OCI-LY1 (cell line): ENCODE data around the gene COMP.

Experiments used
- H2AFZ ChIP-seq: fragments of 200-600 bp; sonication (generic), shearing (Covaris generic); 2 replicates; pipeline ENCODE4 v1.6.0; 2014; ENCODE audit warnings: antibody characterized with exemption, mild to moderate bottlenecking, low read length
- H3F3A ChIP-seq: fragments of 200-600 bp; sonication (generic), shearing (Covaris generic); 2 replicates; pipeline ENCODE4 v1.6.0; 2014; ENCODE audit warnings: mild to moderate bottlenecking, antibody characterized with exemption, low read length, moderate library complexity; ENCODE audit not compliant: insufficient read depth
- H3K27ac ChIP-seq: fragments of 200-600 bp; sonication (generic); 2 replicates; pipeline ENCODE4 v1.5.1; 2014; ENCODE audit warnings: low read length, mixed run types, mild to moderate bottlenecking, low read depth; ENCODE audit not compliant: poor library complexity, severe bottlenecking
- H3K27me3 ChIP-seq: fragments of 200-600 bp; sonication (generic); 2 replicates; pipeline ENCODE4 v1.6.0; 2014; ENCODE audit warnings: antibody characterized with exemption, mild to moderate bottlenecking, low read length, moderate library complexity; ENCODE audit not compliant: insufficient read depth
- H3K36me3 ChIP-seq: fragments of 200-600 bp; sonication (generic); 2 replicates; pipeline ENCODE4 v1.6.1; 2014; ENCODE audit warnings: mild to moderate bottlenecking, antibody characterized with exemption, low read length, moderate library complexity, mixed read lengths; ENCODE audit not compliant: insufficient read depth
- H3K4me1 ChIP-seq: fragments of 200-600 bp; sonication (generic); 2 replicates; pipeline ENCODE4 v1.5.1; 2014; ENCODE audit warnings: mild to moderate bottlenecking, low read length, moderate library complexity; ENCODE audit not compliant: insufficient read depth, severe bottlenecking
- H3K4me2 ChIP-seq: fragments of 200-600 bp; sonication (generic), shearing (Covaris generic); 2 replicates; pipeline ENCODE4 v1.6.1; 2014; ENCODE audit warnings: low read length
- H3K4me3 ChIP-seq: fragments of 200-600 bp; sonication (generic); 2 replicates; pipeline ENCODE4 v1.5.1; 2014; ENCODE audit warnings: low read length, low read depth, mild to moderate bottlenecking, mixed read lengths; ENCODE audit not compliant: poor library complexity, severe bottlenecking
- H3K79me2 ChIP-seq: fragments of 200-600 bp; shearing (Covaris generic); 2 replicates; pipeline ENCODE4 v1.6.1; 2016; ENCODE audit warnings: mixed run types, low read length, mixed read lengths; ENCODE audit not compliant: insufficient read depth
- H3K9ac ChIP-seq: fragments of 200-600 bp; sonication (generic), shearing (Covaris generic); 2 replicates; pipeline ENCODE4 v1.6.1; 2014; ENCODE audit warnings: mild to moderate bottlenecking, low read length, mixed read lengths
- H3K9me2 ChIP-seq: fragments of 200-600 bp; sonication (generic), shearing (Covaris generic); 2 replicates; pipeline ENCODE4 v1.6.1; 2014; ENCODE audit warnings: low read depth, mild to moderate bottlenecking, low read length, mixed read lengths
- H3K9me3 ChIP-seq: fragments of 200-600 bp; shearing (Covaris generic); 2 replicates; pipeline ENCODE4 v1.6.1; 2014; ENCODE audit warnings: low read length, mixed read lengths
- H4K20me1 ChIP-seq: fragments of 200-600 bp; sonication (generic), shearing (Covaris generic); 2 replicates; pipeline ENCODE4 v1.6.0; 2016; ENCODE audit warnings: mild to moderate bottlenecking, low read length; ENCODE audit not compliant: insufficient read depth
- EZH2 ChIP-seq: fragments of 200-600 bp; sonication (generic), shearing (Covaris generic); IDR thresholded peaks from 2 replicates; pipeline ENCODE4 v1.8.0; 2017; ENCODE audit warnings: borderline replicate concordance, mixed run types, mild to moderate bottlenecking, antibody characterized with exemption, low read length, moderate library complexity, mixed read lengths
- TF ChIP-seq, protein P1 (sequence below): fragments of 200-600 bp; sonication (generic), shearing (Covaris generic); IDR thresholded peaks from 2 replicates; pipeline ENCODE4 v1.5.1; 2017; ENCODE audit warnings: mild to moderate bottlenecking, antibody characterized with exemption, low read length, moderate library complexity, mixed read lengths

The COMP gene

GRCh38 chr19:18743784-18744418, 47.2 kb downstream of the COMP start:
- Histone ChIP-seq H3K4me1 (no peaks in the 10 kb centered on the region), H4K20me1 (no peaks in the 10 kb centered on the region)
- no peak for TF ChIP-seq EZH2
- TF ChIP-seq, protein P1, sequence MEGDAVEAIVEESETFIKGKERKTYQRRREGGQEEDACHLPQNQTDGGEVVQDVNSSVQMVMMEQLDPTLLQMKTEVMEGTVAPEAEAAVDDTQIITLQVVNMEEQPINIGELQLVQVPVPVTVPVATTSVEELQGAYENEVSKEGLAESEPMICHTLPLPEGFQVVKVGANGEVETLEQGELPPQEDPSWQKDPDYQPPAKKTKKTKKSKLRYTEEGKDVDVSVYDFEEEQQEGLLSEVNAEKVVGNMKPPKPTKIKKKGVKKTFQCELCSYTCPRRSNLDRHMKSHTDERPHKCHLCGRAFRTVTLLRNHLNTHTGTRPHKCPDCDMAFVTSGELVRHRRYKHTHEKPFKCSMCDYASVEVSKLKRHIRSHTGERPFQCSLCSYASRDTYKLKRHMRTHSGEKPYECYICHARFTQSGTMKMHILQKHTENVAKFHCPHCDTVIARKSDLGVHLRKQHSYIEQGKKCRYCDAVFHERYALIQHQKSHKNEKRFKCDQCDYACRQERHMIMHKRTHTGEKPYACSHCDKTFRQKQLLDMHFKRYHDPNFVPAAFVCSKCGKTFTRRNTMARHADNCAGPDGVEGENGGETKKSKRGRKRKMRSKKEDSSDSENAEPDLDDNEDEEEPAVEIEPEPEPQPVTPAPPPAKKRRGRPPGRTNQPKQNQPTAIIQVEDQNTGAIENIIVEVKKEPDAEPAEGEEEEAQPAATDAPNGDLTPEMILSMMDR, result no peak

DNA sequence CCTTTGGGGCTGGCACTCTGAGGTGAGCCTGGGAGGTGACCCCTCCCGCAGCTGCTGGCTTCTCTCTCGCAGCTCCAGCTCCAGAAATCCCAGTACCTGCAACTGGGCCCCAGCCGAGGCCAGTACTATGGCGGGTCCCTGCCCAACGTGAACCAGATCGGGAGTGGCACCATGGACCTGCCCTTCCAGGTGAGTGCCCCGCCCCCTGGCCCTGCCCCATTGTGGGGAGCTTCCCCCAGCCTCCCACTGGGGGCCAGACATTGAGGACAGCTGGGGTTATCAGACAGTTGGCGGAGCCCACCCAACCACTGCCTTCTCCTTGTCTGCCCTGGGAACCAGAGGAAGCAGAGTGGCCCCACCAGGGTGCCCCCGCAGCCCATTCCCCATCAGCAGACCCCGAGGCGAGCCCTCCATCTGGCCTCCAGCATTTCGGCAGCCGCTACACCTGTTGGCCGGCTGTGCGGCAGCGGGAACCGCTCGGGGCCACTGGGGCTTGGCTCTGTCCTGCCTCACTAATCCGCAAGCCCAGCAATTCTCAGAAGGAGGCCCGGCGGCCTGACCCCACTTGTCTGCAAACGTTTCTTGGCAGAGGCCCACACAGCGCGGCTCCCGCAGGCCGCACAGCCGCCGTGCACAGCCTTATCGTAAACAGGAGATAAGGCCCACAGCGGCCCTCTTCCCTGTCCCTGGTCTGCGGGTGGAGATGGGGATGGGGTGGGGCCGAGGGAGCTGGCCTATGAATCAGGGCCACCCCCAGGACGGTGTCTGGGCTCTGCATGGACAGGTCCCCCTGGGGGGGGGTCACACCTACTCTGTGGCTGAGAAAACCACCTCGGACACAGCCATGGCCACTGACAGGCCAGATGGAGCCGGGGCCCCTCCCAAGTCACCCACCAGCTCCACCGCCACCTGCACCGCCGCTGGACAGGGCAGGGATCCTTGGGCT, 48.0 kb downstream of the COMP start:
- TF ChIP-seq EZH2, result no peak
- TF ChIP-seq, protein P1, result no peak
- no peaks in the 10 kb centered on the region for H3K27me3 ChIP-seq
- H4K20me1 ChIP-seq, result no peaks in the 10 kb centered on the region
- H3K9me2 ChIP-seq, result no peaks in the 10 kb centered on the region
- no peaks in the 10 kb centered on the region for H3K9me3 ChIP-seq
- no peak overlapping the region for H3K27ac ChIP-seq
- H3K9ac ChIP-seq, result no peak overlapping the region
- H3K79me2 ChIP-seq, result no peaks in the 10 kb centered on the region
- H3F3A ChIP-seq, result no peaks in the 10 kb centered on the region
- H3K4me1 ChIP-seq, result no peaks in the 10 kb centered on the region
- H3K36me3 ChIP-seq, result no peaks in the 10 kb centered on the region
- H3K4me3 ChIP-seq, result no peak overlapping the region
- no peak overlapping the region for H2AFZ ChIP-seq
- H3K4me2 ChIP-seq, result no peak overlapping the region

More at GRCh38 chr19:18743784-18744418, 47.2 kb downstream of the COMP start:
- H2AFZ ChIP-seq, result no peak overlapping the region
- no peak overlapping the region for H3K27ac ChIP-seq
- H3K9me2 ChIP-seq, result no peaks in the 10 kb centered on the region
- H3K79me2 ChIP-seq, result no peaks in the 10 kb centered on the region
- H3K9me3 ChIP-seq, result no peaks in the 10 kb centered on the region
- no peaks in the 10 kb centered on the region for H3F3A ChIP-seq
- no peak overlapping the region for H3K4me2 ChIP-seq
- no peaks in the 10 kb centered on the region for H3K27me3 ChIP-seq
- H3K36me3 ChIP-seq, result no peaks in the 10 kb centered on the region
- no peak overlapping the region for H3K9ac ChIP-seq
- H3K4me3 ChIP-seq, result no peak overlapping the region

DNA sequence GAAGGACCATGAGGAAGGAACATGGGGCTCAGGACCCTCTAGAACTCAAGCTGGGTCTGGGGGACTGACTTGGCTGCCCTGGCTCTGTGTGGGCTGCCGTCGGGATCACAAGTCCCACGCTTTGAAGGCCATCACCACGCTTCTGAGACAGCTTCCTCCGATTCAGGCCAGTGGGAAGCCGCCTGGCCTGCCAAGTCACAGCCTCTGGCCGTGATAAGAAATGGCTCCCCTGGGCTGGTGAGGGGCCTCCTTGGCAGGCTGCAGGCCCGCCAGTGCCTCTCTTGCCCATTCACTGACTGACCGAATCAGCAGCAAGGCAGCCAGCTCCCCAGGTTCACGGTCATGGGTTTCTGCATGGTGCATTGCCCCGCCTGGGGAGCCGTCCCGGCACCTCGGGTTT, 48.8 kb downstream of the COMP start:
- no peaks in the 10 kb centered on the region for H3F3A ChIP-seq
- no peak overlapping the region for H3K9ac ChIP-seq
- H3K4me2 ChIP-seq, result no peak overlapping the region
- no peak overlapping the region for H3K27ac ChIP-seq
- H3K9me3 ChIP-seq, result no peaks in the 10 kb centered on the region
- H3K36me3 ChIP-seq, result no peaks in the 10 kb centered on the region
- H3K9me2 ChIP-seq, result no peaks in the 10 kb centered on the region
- no peaks in the 10 kb centered on the region for H4K20me1 ChIP-seq
- no peaks in the 10 kb centered on the region for H3K79me2 ChIP-seq
- TF ChIP-seq, protein P1, result no peak
- TF ChIP-seq EZH2, result no peak
- H3K4me1 ChIP-seq, result no peaks in the 10 kb centered on the region
- no peak overlapping the region for H3K4me3 ChIP-seq
- H3K27me3 ChIP-seq, result no peaks in the 10 kb centered on the region
- no peak overlapping the region for H2AFZ ChIP-seq
